LNCaP clone FGC (cell line): ENCODE data around the gene MNAT1.

Experiments used
- DNase-seq: peaks from one replicate; pipeline ENCODE4 v3.0.0-alpha.2; 2011; ENCODE audit warnings: low read depth
- H3K4me3 ChIP-seq: 2 replicates; pipeline ENCODE4 v1.5.1; 2011; ENCODE audit warnings: mild to moderate bottlenecking, low read depth, low read length, control low read depth
- TF ChIP-seq, protein P1 (sequence below): IDR thresholded peaks from 2 replicates; pipeline ENCODE4 v1.5.1; 2012; ENCODE audit warnings: mild to moderate bottlenecking; ENCODE audit not compliant: control insufficient read depth, insufficient read depth; ENCODE audit errors: extremely low read depth

MNAT1 gene

DNA sequence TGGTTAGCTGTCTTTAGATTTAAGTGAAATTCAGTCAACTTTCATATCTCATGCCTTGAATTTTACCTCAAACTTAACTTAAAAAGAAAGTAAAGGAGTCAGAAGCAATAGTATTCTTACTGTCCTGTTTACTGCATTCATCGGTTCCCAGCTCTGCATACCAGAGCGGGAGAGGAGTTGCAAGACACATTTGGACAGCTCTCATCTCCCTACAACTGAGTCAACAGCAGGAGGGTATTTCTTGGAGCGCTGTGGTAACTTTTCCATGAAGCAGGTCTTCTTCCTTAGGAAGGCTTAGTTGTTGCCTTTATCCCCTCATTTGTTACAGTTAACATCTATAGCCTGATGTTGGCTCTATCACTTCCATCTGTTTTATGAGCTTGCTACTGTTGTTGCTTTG is 181.2 kb downstream of the MNAT1 start:
- H3K4me3 ChIP-seq, result no peak overlapping the region

DNA sequence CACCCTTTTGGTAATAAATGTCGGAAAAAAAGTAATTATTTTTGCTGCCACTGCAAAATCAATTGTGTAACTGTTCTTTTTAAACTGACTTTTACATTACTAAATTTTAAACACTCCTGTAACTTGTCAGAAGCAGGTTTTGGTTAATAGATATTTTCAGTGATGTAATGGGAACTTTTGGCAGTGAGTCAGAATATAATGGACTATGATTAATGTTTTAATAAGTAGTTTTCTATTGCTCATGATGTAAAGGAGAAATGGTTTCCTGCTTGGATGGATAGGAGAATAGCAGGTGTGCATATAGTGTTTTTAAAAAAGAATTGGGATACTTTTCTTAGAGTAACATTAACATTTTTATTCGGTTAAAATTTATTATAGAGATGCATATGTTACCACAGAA is 187.5 kb downstream of the MNAT1 start:
- DNase-seq, result no peak
- no peak overlapping the region for H3K4me3 ChIP-seq
- TF ChIP-seq, protein P1, sequence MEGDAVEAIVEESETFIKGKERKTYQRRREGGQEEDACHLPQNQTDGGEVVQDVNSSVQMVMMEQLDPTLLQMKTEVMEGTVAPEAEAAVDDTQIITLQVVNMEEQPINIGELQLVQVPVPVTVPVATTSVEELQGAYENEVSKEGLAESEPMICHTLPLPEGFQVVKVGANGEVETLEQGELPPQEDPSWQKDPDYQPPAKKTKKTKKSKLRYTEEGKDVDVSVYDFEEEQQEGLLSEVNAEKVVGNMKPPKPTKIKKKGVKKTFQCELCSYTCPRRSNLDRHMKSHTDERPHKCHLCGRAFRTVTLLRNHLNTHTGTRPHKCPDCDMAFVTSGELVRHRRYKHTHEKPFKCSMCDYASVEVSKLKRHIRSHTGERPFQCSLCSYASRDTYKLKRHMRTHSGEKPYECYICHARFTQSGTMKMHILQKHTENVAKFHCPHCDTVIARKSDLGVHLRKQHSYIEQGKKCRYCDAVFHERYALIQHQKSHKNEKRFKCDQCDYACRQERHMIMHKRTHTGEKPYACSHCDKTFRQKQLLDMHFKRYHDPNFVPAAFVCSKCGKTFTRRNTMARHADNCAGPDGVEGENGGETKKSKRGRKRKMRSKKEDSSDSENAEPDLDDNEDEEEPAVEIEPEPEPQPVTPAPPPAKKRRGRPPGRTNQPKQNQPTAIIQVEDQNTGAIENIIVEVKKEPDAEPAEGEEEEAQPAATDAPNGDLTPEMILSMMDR, result no peak

More for the DNA sequence above, 181.2 kb downstream of the MNAT1 start:
- TF ChIP-seq, protein P1, result no peak
- no peak for DNase-seq

DNA sequence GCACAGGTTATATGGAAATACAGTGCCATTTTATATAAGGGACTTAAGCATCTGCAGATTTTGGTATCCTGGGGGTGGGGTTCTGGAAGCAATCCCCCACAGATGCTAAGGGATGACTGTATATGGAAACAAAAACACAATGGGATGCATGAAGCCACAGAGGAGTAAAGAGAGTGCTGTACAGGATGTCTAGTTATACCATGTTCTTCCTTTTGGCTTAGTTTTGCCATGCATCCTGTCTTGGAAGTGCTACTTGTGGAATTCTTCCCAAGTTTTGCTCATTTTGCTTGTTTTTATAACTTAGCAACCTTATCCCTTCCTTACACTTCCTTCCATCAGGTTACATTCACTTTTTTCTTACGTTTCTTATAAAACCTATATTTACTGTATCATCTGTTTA is 190.7 kb downstream of the MNAT1 start:
- DNase-seq, result no peak
- no peak overlapping the region for H3K4me3 ChIP-seq
- TF ChIP-seq, protein P1, result no peak

DNA sequence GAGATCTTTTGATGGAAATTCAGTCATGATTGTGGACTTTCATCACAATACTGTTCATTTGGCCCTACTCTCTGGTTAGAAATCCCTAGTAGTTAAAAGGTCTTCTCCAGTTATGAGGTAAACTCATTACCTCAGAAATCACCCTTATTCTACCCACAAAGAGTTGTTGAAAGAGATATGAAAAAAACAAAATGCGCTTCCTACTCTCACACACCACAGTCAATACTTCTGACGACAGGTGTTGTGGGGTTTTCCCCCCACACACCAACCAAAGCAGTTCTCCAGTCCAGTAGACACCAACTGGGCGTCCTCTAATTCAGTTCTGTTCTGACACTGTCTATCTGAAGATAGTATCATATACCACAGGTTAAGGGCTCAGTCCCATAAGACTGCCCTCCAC is 191.4 kb downstream of the MNAT1 start:
- H3K4me3 ChIP-seq, result no peak overlapping the region
- TF ChIP-seq, protein P1, result no peak
- no peak for DNase-seq

DNA sequence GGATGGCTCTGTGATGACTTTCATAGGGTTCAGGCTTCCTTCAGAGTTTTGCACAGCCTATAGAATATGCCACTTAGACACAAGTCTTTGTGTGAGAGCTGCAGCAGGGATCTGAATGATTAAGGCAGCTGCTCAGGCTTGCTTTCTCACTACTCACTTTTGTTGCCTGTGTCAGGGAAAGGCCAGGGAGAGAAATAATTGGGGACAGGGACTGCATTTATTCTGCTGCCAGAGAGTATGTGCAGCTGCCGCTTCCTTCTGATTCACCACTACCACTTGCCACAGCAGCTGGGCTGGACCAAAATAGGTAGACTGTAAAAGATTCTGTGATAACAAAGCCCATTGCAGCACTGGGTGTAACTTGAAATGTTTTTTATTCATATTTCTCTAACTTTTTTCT is 196.7 kb downstream of the MNAT1 start:
- no peak for DNase-seq
- TF ChIP-seq, protein P1, result no peak
- no peak overlapping the region for H3K4me3 ChIP-seq

DNA sequence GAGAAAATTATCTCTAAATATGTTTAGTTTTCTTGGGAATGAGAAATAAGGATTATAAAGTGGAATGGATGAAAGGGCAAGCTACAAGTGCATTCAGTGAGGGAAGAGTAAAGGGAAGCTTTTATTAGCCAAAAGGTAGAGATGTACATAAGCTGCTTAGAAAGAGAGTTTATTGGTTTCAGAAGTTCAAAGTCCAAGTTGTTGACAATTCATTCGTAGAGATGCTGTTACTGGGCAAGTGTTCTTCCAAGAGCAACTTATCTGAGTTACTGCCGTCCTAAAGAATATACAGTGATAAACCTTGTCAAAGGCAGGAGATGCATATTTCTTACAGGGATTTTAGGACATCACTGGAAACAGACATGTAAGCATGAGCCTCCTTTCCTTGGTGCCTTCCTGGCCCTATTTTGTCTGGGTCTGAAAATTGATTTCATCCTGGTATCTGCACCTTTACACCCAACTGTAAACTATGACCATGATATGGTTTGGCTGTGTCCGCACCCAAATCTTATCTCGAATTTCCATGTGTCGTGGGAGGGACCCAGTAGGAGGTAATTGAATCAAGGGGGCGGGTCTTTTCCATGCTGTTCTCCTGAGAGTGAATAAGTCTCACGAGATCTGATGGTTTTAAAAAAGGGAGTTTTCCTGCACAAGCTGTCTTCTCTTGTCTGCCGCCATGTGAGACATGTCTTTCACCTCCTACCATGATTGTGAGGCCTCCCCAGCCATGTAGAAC is 199.5 kb downstream of the MNAT1 start:
- DNase-seq, result no peak
- H3K4me3 ChIP-seq, result no peak overlapping the region
- TF ChIP-seq, protein P1, result no peak

DNA sequence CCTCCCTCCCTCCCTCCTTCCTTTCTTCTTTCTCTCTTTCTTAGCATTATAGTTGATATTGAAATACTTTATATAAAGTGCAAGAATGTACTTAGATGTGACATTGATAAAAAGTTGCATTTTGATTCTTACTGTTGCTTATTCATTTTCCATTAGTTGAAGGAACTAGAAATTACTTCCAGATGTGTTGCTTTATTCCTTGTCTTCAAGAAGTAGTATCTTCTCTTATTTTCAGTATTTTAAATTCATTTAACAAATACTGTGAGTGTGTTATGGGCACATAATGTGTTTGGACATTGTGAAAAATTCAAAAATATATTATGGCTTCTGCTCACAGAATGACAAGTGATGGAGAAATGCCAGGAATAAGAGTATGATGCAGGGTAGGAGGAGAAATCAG is 200.8 kb downstream of the MNAT1 start:
- TF ChIP-seq, protein P1, result no peak
- DNase-seq, result no peak
- H3K4me3 ChIP-seq, result no peak overlapping the region
